WTC11 (cell line): Measurements from ENCODE around the gene LAMB4.

ENCODE experiments used
- CREM ChIP-seq: sonication (generic); formaldehyde crosslinking; IDR thresholded peaks from 2 replicates; pipeline ENCODE4 v1.8.1; 2022; ENCODE audit warnings: mild to moderate bottlenecking, missing genetic modification reagents, moderate library complexity
- CTCF ChIP-seq: fragments of 200-600 bp; IDR thresholded peaks from 2 replicates; pipeline ENCODE4 v1.8.0; 2022; ENCODE audit warnings: antibody characterized with exemption
- HMGA2 ChIP-seq: fragments of 250-450 bp; sonication (Bioruptor Pico); IDR thresholded peaks from 2 replicates; pipeline ENCODE4 v1.4.0; 2021; ENCODE audit warnings: mild to moderate bottlenecking, moderate library complexity
- KAT7 ChIP-seq: sonication (generic); formaldehyde crosslinking; IDR thresholded peaks from 2 replicates; pipeline ENCODE4 v1.8.1; 2023; ENCODE audit warnings: missing genetic modification reagents, mild to moderate bottlenecking, borderline replicate concordance
- MAX ChIP-seq: sonication (generic); formaldehyde crosslinking; IDR thresholded peaks from 2 replicates; pipeline ENCODE4 v1.8.0; 2022; ENCODE audit warnings: mild to moderate bottlenecking, missing genetic modification reagents
- ZNF281 ChIP-seq: sonication (generic); formaldehyde crosslinking; IDR thresholded peaks from 2 replicates; pipeline ENCODE4 v1.8.0; 2023; ENCODE audit warnings: mild to moderate bottlenecking, missing genetic modification reagents

- TF ChIP-seq ZNF281 (no peak), CTCF (no peak), HMGA2 (CRISPR knock-in tag) (no peak), MAX (CRISPR knock-in tag) (no peak), CREM (no peak), KAT7 (CRISPR knock-in tag) (no peak)
Measured at GRCh38 chr7:108010377-108010776, 119.8 kb downstream of the LAMB4 start.
